Measurements from ENCODE around the gene SRPRB. TPM values are rescaled to one million over a fixed set of nuclear protein-coding genes. Genes with fewer than 3 reads are reported as not detected.

The SRPRB gene
- total and polyA plus RNA-seq, 9 of the 15 experiments (the other 6 are each of a cell fraction or from before 2014, with no cell fraction given): 29.5 to 66.0 (median 41.4) TPM

GRCh38 chr3:133756716-133757694 lies 48.6 kb upstream of the SRPRB start (continued):
- TF ChIP-seq U2AF1 (optimal IDR thresholded peaks at IDR 0.05; ENCODE audit: low read depth, low read length) (no peak), ZNF12 (CRISPR knock-in tag; IDR thresholded peaks at IDR 0.05) (no peak), IRF1 (CRISPR knock-in tag; IDR thresholded peaks at IDR 0.05; ENCODE audit: borderline replicate concordance) (no peak), ZNF217 (CRISPR knock-in tag; IDR thresholded peaks at IDR 0.05) (no peak), GTF2E2 (tag; IDR thresholded peaks at IDR 0.05) (no peak), MCM5 (IDR thresholded peaks at IDR 0.05; ENCODE audit: low read depth) (no peak), PHF21A (IDR thresholded peaks at IDR 0.05; ENCODE audit: borderline replicate concordance, low read depth) (no peak)

- 22% methylated on average over 6 of the region's 6 CpGs for WGBS (ENCODE audit: insufficient coverage, low coverage, missing lambda C conversion rate)
- Histone ChIP-seq H3K9me1 (ENCODE audit: control insufficient read depth, insufficient read depth, low read length) (peaks cover 4% of the 10 kb centered on the region), H3K27ac (ENCODE audit: extremely low read depth, low read depth, low read length) (no peak overlapping the region), H3K9ac (ENCODE audit: insufficient read depth in 1 of 2, low read depth in 2 of 2, low read length in 2 of 2) (no peak overlapping the region), H3K27me3 (ENCODE audit: control insufficient read depth in 2 of 2, insufficient read depth in 2 of 2, low read length in 2 of 2) (peaks cover 0 to 12% of the 10 kb centered on the region in 2 experiments; a peak in 2 of 5 replicates), H4K20me1 (replicated peaks; ENCODE audit: control insufficient read depth, insufficient read depth, low read length) (no peaks in the 10 kb centered on the region), H3K4me3 (no peak overlapping the region), H3K9me3 (replicated peaks; ENCODE audit: control insufficient read depth, insufficient read depth, low read depth, low read length) (no peaks in the 10 kb centered on the region), H3K4me2 (ENCODE audit: insufficient read depth, low read length) (no peak overlapping the region), H3K4me1 (replicated peaks in 1 of 2; ENCODE audit: control insufficient read depth in 2 of 2, insufficient read depth in 2 of 2, low read length in 2 of 2) (peaks cover 23 to 24% of the 10 kb centered on the region in 2 experiments; a peak in 4 of 5 replicates), H2AFZ (ENCODE audit: low read depth, low read length) (no peak overlapping the region), H3K79me2 (ENCODE audit: control insufficient read depth, insufficient read depth, low read length) (no peaks in the 10 kb centered on the region), H3K36me3 (ENCODE audit: control insufficient read depth, insufficient read depth, low read length) (no peaks in the 10 kb centered on the region)
- CTCF ChIA-PET (ENCODE audit: low intra/inter-chr PET ratio): no interaction called here
- POLR2A ChIA-PET: interaction anchor here (0.7 kb wide), 1 partner anchor 18 kb away, joined by 3 read pairs; no protein-coding TSS in a partner anchor
- no peak for FAIRE-seq
- no peak for DNase-seq (ENCODE audit: extremely low read depth in 1 of 4, low spot score in 3 of 4)
- in situ Hi-C loops (cut with MboI) (no loop called here), intact Hi-C loops (cut with micrococcal nuclease) (no loop called here)
- no peak for ATAC-seq
- no TSS peak for BruUV-seq (replicated peaks)
- TF ChIP-seq RBM34 (IDR thresholded peaks at IDR 0.05; ENCODE audit: borderline replicate concordance, insufficient read depth, low read length) (no peak), ARID3B (CRISPR knock-in tag; IDR thresholded peaks at IDR 0.05; ENCODE audit: borderline replicate concordance) (no peak), CHD1 (IDR thresholded peaks at IDR 0.05; ENCODE audit: low read length) (no peak), AFF1 (IDR thresholded peaks at IDR 0.05; ENCODE audit: low read depth in 1 of 2, partially characterized antibody in 2 of 2) (no peak)
These were observed 47.7 kb upstream of the SRPRB start for GRCh38 chr3:133757701-133758567.
